H9 (cell line): ENCODE data around the gene MEGF8. TPM values are rescaled to one million over a fixed set of nuclear protein-coding genes. Genes with fewer than 3 reads are reported as not detected.
A peak's percentile ranks its signal among the peaks of the same experiment; 100 is the strongest.

Experiments used
- DNase-seq: peaks from one replicate; pipeline ENCODE4 v3.0.0-alpha.2; 2017
- H2AFZ ChIP-seq: one replicate; pipeline ENCODE4 v1.6.1; 2013; ENCODE audit warnings: mild to moderate bottlenecking, low read length, control low read depth, moderate library complexity
- H2AK5ac ChIP-seq: 2 replicates; pipeline ENCODE4 v1.6.1; 2013; ENCODE audit warnings: low read length, control low read depth, mixed read lengths; ENCODE audit not compliant: insufficient read length
- H2BK120ac ChIP-seq: one replicate; pipeline ENCODE4 v1.6.1; 2013; ENCODE audit warnings: low read depth, mild to moderate bottlenecking, low read length, control low read depth, inconsistent platforms; ENCODE audit not compliant: poor library complexity, severe bottlenecking
- H2BK12ac ChIP-seq: 2 replicates; pipeline ENCODE4 v1.6.1; 2013; ENCODE audit warnings: low read length, control low read depth, mixed read lengths, low read depth; ENCODE audit not compliant: insufficient read length
- H2BK15ac ChIP-seq: 2 replicates; pipeline ENCODE4 v1.6.1; 2013; ENCODE audit warnings: low read depth, low read length, control low read depth
- H2BK20ac ChIP-seq: one replicate; pipeline ENCODE4 v1.6.1; 2013; ENCODE audit warnings: low read depth, mild to moderate bottlenecking, low read length, control low read depth, inconsistent platforms; ENCODE audit not compliant: poor library complexity, severe bottlenecking
- H2BK5ac ChIP-seq: 2 replicates; pipeline ENCODE4 v1.6.1; 2013; ENCODE audit warnings: low read length, control low read depth, mixed read lengths; ENCODE audit not compliant: insufficient read length
- H3K14ac ChIP-seq: 2 replicates; pipeline ENCODE4 v1.6.1; 2013; ENCODE audit warnings: low read length, control low read depth; ENCODE audit not compliant: insufficient read depth
- H3K18ac ChIP-seq: 2 replicates; pipeline ENCODE4 v1.6.1; 2013; ENCODE audit warnings: low read depth, mild to moderate bottlenecking, mixed read lengths, low read length, control low read depth; ENCODE audit not compliant: insufficient read length
- H3K23ac ChIP-seq: 2 replicates; pipeline ENCODE4 v1.6.1; 2013; ENCODE audit warnings: low read length, control low read depth, mixed read lengths, low read depth; ENCODE audit not compliant: insufficient read length
- H3K23me2 ChIP-seq: 2 replicates; pipeline ENCODE4 v1.6.1; 2013; ENCODE audit warnings: low read depth, mild to moderate bottlenecking, mixed read lengths, low read length, control low read depth; ENCODE audit not compliant: insufficient read length, poor library complexity, severe bottlenecking
- H3K27ac ChIP-seq: 2 replicates; pipeline ENCODE4 v1.5.1; 2013; ENCODE audit warnings: low read length, control low read depth, mixed read lengths, low read depth; ENCODE audit not compliant: insufficient read length
- H3K27me3 ChIP-seq: 2 replicates; pipeline ENCODE4 v1.6.1; 2013; ENCODE audit warnings: low read length, control low read depth, inconsistent platforms; ENCODE audit not compliant: insufficient read depth
- H3K4ac ChIP-seq: 2 replicates; pipeline ENCODE4 v1.6.1; 2013; ENCODE audit warnings: low read depth, mild to moderate bottlenecking, control low read depth, inconsistent platforms, low read length, moderate library complexity
- H3K4me1 ChIP-seq: 2 replicates; pipeline ENCODE4 v1.6.1; 2013; ENCODE audit warnings: low read length, control low read depth, inconsistent platforms; ENCODE audit not compliant: insufficient read depth
- H3K4me2 ChIP-seq: 2 replicates; pipeline ENCODE4 v1.6.1; 2013; ENCODE audit warnings: low read length, control low read depth, mixed read lengths; ENCODE audit not compliant: insufficient read length, insufficient read depth
- H3K56ac ChIP-seq: 2 replicates; pipeline ENCODE4 v1.6.1; 2013; ENCODE audit warnings: low read depth, mild to moderate bottlenecking, mixed read lengths, low read length, control low read depth; ENCODE audit not compliant: insufficient read length
- H3K79me1 ChIP-seq: 2 replicates; pipeline ENCODE4 v1.6.1; 2013; ENCODE audit warnings: low read depth, mild to moderate bottlenecking, moderate library complexity, low read length, control low read depth, inconsistent platforms; ENCODE audit not compliant: insufficient read depth, poor library complexity, severe bottlenecking
- H3K79me2 ChIP-seq: 2 replicates; pipeline ENCODE4 v1.6.1; 2013; ENCODE audit warnings: low read length, control low read depth, inconsistent platforms; ENCODE audit not compliant: insufficient read depth
- H3K9ac ChIP-seq: 2 replicates; pipeline ENCODE4 v1.6.1; 2013; ENCODE audit warnings: low read length, control low read depth, mixed read lengths; ENCODE audit not compliant: insufficient read length; ENCODE audit errors: extremely low read depth
- H3K9me3 ChIP-seq: one replicate; pipeline ENCODE4 v1.6.1; 2013; ENCODE audit warnings: low read depth, low read length, inconsistent platforms; ENCODE audit not compliant: control insufficient read depth
- H3T11ph ChIP-seq: one replicate; pipeline ENCODE4 v1.6.1; 2013; ENCODE audit warnings: mild to moderate bottlenecking, low read length, control low read depth, inconsistent platforms
- H4K20me1 ChIP-seq: one replicate; pipeline ENCODE4 v1.6.1; 2013; ENCODE audit not compliant: control insufficient read depth, insufficient read length, insufficient read depth
- H4K5ac ChIP-seq: 2 replicates; pipeline ENCODE4 v1.6.1; 2013; ENCODE audit warnings: low read depth, mild to moderate bottlenecking, mixed read lengths, low read length, control low read depth; ENCODE audit not compliant: insufficient read length
- H4K8ac ChIP-seq: replicated peaks from 2 replicates; pipeline ENCODE4 v1.6.1; 2013; ENCODE audit warnings: low read length, control low read depth, mixed read lengths, low read depth; ENCODE audit not compliant: insufficient read length
- H4K91ac ChIP-seq: 2 replicates; pipeline ENCODE4 v1.6.1; 2013; ENCODE audit warnings: low read depth, mild to moderate bottlenecking, moderate library complexity, mixed read lengths, low read length, control low read depth; ENCODE audit not compliant: insufficient read length
- H3K27ac Mint-ChIP-seq, 3 experiments: 2 replicates in 2 of 3; 3 replicates in 1 of 3; pipeline ENCODE4 v1.8.0; 2020 to 2021; ENCODE audit warnings: mixed read lengths in 3 of 3, mild to moderate bottlenecking in 1 of 3, moderate library complexity in 1 of 3
- H3K27me3 Mint-ChIP-seq: 2 replicates; pipeline ENCODE4 v1.8.0; 2021; ENCODE audit warnings: low read depth, mild to moderate bottlenecking, moderate library complexity, mixed read lengths
- H3K36me3 Mint-ChIP-seq, 3 experiments: 2 replicates in 2 of 3; 3 replicates in 1 of 3; pipeline ENCODE4 v1.8.0; 2020 to 2021; ENCODE audit warnings: low read depth in 3 of 3, mixed read lengths in 3 of 3; ENCODE audit not compliant: insufficient read depth in 1 of 3
- H3K4me1 Mint-ChIP-seq, 2 experiments: 2 replicates each; pipeline ENCODE4 v1.8.0; 2020; ENCODE audit warnings: mixed read lengths in 2 of 2
- H3K4me3 Mint-ChIP-seq, 2 experiments: 2 replicates in 1 of 2; 3 replicates in 1 of 2; pipeline ENCODE4 v1.8.0; 2020 to 2021; ENCODE audit warnings: mild to moderate bottlenecking in 2 of 2, mixed read lengths in 2 of 2, moderate library complexity in 1 of 2
- H3K9me3 Mint-ChIP-seq, 2 experiments: 2 replicates in 1 of 2; 3 replicates in 1 of 2; pipeline ENCODE4 v1.8.0; 2020; ENCODE audit warnings: mild to moderate bottlenecking in 2 of 2, mixed read lengths in 2 of 2, moderate library complexity in 1 of 2
- CTCF ChIP-seq: fragments of 200-600 bp; sonication (generic); conservative IDR thresholded peaks from 3 replicates; pipeline ENCODE4 v1.8.0; 2021; ENCODE audit warnings: antibody characterized with exemption, mild to moderate bottlenecking
- WGBS: extraction: QIAGEN DNeasy Blood & Tissue Kit; methylation state at CpG from one replicate; pipeline ENCODE4 v1.1.7; 2013; ENCODE audit warnings: missing lambda C conversion rate, low lambda C conversion rate, mixed read lengths; ENCODE audit not compliant: insufficient read length; ENCODE audit errors: extremely low coverage; 5-methylcytosine and 5-hydroxymethylcytosine counted together
- total RNA-seq: library from RNA; stranded (reverse); gene quantifications from 2 replicates; pipeline ENCODE4 v1.2.1, GENCODE V29; 2021

MEGF8 gene
- total RNA-seq, 1 experiment from 2014 or later, result 28.4 TPM

- Histone ChIP-seq H3K79me2 (no peaks in the 10 kb centered on the region), H3K23me2 (no peaks in the 10 kb centered on the region), H4K91ac (no peak overlapping the region), H2BK12ac (no peak overlapping the region), H3K4me2 (no peak overlapping the region), H3K4ac (no peak overlapping the region), H2AK5ac (no peak overlapping the region), H4K5ac (no peak overlapping the region), H3T11ph (no peak overlapping the region), H3K27me3 (no peaks in the 10 kb centered on the region), H4K20me1 (no peaks in the 10 kb centered on the region), H3K14ac (no peak overlapping the region), H2BK120ac (no peak overlapping the region), H2AFZ (no peak overlapping the region), H2BK5ac (no peak overlapping the region), H3K23ac (no peak overlapping the region), H3K18ac (no peak overlapping the region), H3K79me1 (no peaks in the 10 kb centered on the region), H3K4me1 (0 out of 2 replicates have a peak, but pooled peaks cover 2% of the 10 kb centered on the region), H3K9me3 (no peaks in the 10 kb centered on the region), H3K56ac (no peak overlapping the region), H4K8ac (no peak overlapping the region), H2BK20ac (no peak overlapping the region), H2BK15ac (no peak overlapping the region), H3K27ac (no peak overlapping the region), H3K9ac (no peak overlapping the region)
- TF ChIP-seq CTCF, result no peak
- H3K4me3 Mint-ChIP-seq, result no peak overlapping the region; a peak in 1 of 5 replicates
- peaks cover 31% of the 10 kb centered on the region for H3K27me3 Mint-ChIP-seq
- DNase-seq, result no peak
- no CpG with 5 or more reads among the region's 17 CpGs for WGBS
- H3K9me3 Mint-ChIP-seq, result no peaks in the 10 kb centered on the region
- peaks cover 11 to 13% of the 10 kb centered on the region in 2 experiments; a peak in 3 of 4 replicates for H3K4me1 Mint-ChIP-seq
- H3K36me3 Mint-ChIP-seq, result peaks cover 5 to 26% (median 17%) of the 10 kb centered on the region in 3 experiments; a peak in 6 of 7 replicates
- peak overlapping the region in 1 of 3 experiments; percentile 45; a peak in 2 of 7 replicates for H3K27ac Mint-ChIP-seq
Observed at GRCh38 chr19:42378225-42379215, 53.1 kb downstream of the MEGF8 start.
